PC-3 (cell line): ENCODE data around the gene HRH3.

Source experiments
- CTCF ChIP-seq: fragments of 300-600 bp; sonication (generic); conservative IDR thresholded peaks from 2 replicates; pipeline ENCODE4 v1.5.1; 2017; ENCODE audit warnings: antibody characterized with exemption, low read depth, mild to moderate bottlenecking, low read length
- EZH2 ChIP-seq: fragments of 300-600 bp; sonication (generic); IDR thresholded peaks from one replicate; pipeline ENCODE4 v1.6.1; 2017; ENCODE audit warnings: antibody characterized with exemption, mild to moderate bottlenecking, low read length; ENCODE audit not compliant: unreplicated experiment

DNA sequence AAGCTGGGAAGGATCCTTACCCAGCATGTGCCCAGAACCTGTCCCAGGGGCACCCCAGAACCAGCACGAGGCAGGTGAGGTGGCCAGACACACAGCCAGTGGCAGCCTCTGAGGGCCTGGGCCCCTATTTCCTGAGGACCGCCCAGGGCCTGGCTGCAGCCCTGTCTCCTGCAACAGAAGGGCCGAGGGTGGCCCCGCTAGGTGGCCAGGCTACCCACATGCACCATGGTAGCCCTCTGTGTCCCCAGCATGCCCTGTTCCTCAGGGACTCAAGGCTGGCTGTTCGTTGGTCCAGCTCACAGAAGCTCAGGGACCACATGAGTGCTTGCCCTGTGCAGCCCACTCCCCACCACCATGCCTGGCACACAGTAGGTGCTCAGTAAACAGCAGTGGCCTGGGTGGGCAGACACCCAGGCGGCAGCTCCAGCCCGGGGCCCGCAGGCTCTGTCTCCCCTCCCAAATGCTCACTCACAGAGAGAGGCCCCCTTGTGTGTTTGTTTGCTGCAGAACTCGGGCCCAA is 8.2 kb downstream of the HRH3 start:
- TF ChIP-seq CTCF (no peak), EZH2 (no peak)
